ENCODE results near the gene NCOR1. TPM values are rescaled to one million over a fixed set of nuclear protein-coding genes. Genes with fewer than 3 reads are reported as not detected.

NCOR1 gene
- total RNA-seq, 1 donor from 2014 or later: 79.3 TPM

DNA sequence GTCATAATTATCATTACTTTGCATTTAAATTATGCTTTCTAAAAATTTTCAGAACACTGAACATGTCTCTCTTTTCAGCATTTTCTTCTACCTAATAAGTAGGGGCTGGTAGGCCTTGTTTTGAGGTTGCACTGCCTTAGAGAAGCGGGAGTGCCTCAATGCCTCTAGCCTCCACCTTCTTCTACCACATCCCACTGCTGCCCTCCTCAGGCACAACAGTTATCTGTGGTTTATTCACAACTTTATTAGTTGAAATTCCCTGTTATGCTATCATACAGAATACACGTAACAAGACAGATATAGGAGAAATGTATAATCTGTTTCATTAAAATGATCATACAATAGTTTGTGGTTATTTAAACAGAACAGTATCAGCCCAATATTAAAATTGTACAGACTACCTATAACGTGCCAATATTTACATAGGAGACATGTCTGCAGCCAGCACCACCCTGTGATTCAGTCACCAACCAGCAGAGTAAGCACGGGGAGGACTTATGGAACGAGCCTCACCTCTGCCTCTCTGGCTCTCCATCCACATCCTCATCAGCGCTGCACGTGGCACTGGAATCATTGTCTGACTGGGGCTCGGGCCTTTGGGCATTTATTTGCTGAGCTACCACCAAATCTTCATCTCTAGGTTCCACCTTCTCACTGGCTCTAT lies 114.5 kb downstream of the NCOR1 start:
- Histone ChIP-seq H3K36me3 (ENCODE audit: control insufficient read depth, insufficient read depth, low read length) (peaks cover 1% of the 10 kb centered on the region), H3K27me3 (ENCODE audit: control insufficient read depth, insufficient read depth, low read length) (no peaks in the 10 kb centered on the region), H3K4me3 (ENCODE audit: low read depth, low read length) (no peak overlapping the region)
- DNase-seq (ENCODE audit: low read depth): no peak
- TF ChIP-seq, protein P1, sequence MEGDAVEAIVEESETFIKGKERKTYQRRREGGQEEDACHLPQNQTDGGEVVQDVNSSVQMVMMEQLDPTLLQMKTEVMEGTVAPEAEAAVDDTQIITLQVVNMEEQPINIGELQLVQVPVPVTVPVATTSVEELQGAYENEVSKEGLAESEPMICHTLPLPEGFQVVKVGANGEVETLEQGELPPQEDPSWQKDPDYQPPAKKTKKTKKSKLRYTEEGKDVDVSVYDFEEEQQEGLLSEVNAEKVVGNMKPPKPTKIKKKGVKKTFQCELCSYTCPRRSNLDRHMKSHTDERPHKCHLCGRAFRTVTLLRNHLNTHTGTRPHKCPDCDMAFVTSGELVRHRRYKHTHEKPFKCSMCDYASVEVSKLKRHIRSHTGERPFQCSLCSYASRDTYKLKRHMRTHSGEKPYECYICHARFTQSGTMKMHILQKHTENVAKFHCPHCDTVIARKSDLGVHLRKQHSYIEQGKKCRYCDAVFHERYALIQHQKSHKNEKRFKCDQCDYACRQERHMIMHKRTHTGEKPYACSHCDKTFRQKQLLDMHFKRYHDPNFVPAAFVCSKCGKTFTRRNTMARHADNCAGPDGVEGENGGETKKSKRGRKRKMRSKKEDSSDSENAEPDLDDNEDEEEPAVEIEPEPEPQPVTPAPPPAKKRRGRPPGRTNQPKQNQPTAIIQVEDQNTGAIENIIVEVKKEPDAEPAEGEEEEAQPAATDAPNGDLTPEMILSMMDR (IDR thresholded peaks at IDR 0.05; ENCODE audit: insufficient read depth, low read length, poor library complexity, severe bottlenecking): no peak

DNA sequence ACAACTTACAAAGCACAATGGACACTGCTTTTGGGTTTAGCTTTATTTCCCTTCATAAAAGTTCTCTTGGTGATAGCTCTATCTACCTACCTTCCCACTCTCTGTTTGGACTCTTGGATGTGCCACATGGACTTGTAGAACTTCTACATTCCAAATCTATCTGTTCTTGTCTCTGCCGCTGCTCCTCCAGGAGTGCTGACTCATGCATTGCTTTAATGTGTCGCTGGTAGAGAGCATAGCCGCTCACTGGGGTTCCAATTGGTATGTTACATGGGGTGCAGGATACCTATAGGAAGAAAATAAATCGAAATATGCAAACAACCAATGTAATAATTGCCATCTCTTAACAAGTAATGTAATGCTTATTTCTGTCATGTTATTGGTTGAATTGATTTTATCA lies 123.6 kb downstream of the NCOR1 start:
- DNase-seq (ENCODE audit: low read depth): no peak
- TF ChIP-seq, protein P1 (IDR thresholded peaks at IDR 0.05; ENCODE audit: insufficient read depth, low read length, poor library complexity, severe bottlenecking): no peak
- Histone ChIP-seq H3K36me3 (ENCODE audit: control insufficient read depth, insufficient read depth, low read length) (peaks cover 1% of the 10 kb centered on the region), H3K27me3 (ENCODE audit: control insufficient read depth, insufficient read depth, low read length) (no peaks in the 10 kb centered on the region), H3K4me3 (ENCODE audit: low read depth, low read length) (no peak overlapping the region)

DNA sequence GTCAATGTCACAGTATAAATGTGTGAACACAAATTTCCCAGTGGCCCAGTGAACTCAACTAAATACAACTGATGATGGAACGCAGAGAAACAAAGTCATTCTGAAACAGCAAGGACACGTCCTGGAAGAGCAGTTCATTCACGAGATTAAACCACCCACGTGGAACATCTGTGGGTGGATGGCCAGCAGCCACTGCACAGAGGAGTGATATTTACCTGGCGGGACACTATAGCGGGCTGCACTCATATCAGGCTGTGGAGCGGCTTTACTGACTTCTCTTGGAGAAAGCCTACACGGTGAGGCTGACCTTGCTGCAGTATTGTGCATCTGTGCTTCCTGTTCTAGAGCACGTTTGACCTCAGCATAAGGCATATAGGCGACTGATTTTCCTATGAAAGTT lies 128.4 kb downstream of the NCOR1 start:
- TF ChIP-seq, protein P1 (IDR thresholded peaks at IDR 0.05; ENCODE audit: insufficient read depth, low read length, poor library complexity, severe bottlenecking): no peak
- Histone ChIP-seq H3K36me3 (ENCODE audit: control insufficient read depth, insufficient read depth, low read length) (peaks cover 1% of the 10 kb centered on the region), H3K4me3 (ENCODE audit: low read depth, low read length) (no peak overlapping the region), H3K27me3 (ENCODE audit: control insufficient read depth, insufficient read depth, low read length) (no peaks in the 10 kb centered on the region)
- no peak for DNase-seq (ENCODE audit: low read depth)

DNA sequence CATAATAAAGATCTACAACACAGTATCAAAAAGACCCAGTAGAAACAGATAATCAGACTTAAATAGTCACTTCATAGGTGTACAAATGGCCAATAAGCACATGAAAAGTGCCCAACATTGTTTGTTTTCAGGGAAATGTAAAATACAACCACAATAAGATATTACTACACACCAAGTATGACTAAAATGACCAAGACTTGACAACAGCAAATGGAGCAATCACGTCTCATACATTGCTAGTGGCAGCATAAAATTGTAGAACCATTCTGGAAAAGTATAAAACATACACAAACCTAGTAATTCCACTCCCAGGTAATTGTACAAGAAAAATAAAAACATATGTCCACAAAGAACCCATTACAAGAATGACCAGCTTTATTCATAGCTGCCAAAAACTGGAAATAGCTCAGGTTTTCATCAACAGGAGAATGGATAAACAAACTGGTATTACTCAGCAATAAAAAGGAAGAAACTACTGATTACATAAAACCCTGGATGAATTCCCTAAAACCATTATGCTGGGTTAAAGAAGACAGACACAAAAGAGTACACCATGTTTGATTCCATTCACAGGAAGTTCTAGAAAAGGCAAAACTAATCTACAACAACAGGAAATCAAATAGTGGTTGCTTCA lies 130.2 kb downstream of the NCOR1 start:
- DNase-seq (ENCODE audit: low read depth): no peak
- TF ChIP-seq, protein P1 (IDR thresholded peaks at IDR 0.05; ENCODE audit: insufficient read depth, low read length, poor library complexity, severe bottlenecking): no peak
- H3K36me3 ChIP-seq (ENCODE audit: control insufficient read depth, insufficient read depth, low read length): peaks cover 1% of the 10 kb centered on the region
- no peaks in the 10 kb centered on the region for H3K27me3 ChIP-seq (ENCODE audit: control insufficient read depth, insufficient read depth, low read length)
- no peak overlapping the region for H3K4me3 ChIP-seq (ENCODE audit: low read depth, low read length)

DNA sequence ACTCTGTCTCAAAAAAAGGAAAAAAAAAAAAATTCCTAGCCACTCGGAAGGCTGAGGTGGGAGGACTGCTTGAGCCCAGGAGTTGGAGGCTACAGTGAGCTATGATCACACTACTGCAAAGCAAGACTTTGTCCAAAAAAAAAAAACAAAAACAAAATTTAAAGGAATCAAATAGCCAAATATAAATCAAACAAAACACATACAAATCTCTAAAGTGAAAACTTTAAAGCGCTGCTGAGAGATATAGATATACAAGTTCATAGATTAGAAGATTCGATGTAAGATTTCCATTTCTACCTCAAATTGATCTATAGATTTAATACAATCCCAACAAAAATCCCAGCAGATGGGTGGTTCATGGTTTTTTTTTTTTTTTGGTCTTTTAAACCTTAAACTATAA lies 132.1 kb downstream of the NCOR1 start:
- no peak for DNase-seq (ENCODE audit: low read depth)
- Histone ChIP-seq H3K4me3 (ENCODE audit: low read depth, low read length) (no peak overlapping the region), H3K27me3 (ENCODE audit: control insufficient read depth, insufficient read depth, low read length) (no peaks in the 10 kb centered on the region), H3K36me3 (ENCODE audit: control insufficient read depth, insufficient read depth, low read length) (peaks cover 1% of the 10 kb centered on the region)
- TF ChIP-seq, protein P1 (IDR thresholded peaks at IDR 0.05; ENCODE audit: insufficient read depth, low read length, poor library complexity, severe bottlenecking): no peak

All from kidney epithelial cell (primary cell).